ENCODE data around the gene GALNT17. TPM values are rescaled to one million over a fixed set of nuclear protein-coding genes. Genes with fewer than 3 reads are reported as not detected.

GALNT17 gene
- total RNA-seq, 1 donor = 0.36 TPM

DNA sequence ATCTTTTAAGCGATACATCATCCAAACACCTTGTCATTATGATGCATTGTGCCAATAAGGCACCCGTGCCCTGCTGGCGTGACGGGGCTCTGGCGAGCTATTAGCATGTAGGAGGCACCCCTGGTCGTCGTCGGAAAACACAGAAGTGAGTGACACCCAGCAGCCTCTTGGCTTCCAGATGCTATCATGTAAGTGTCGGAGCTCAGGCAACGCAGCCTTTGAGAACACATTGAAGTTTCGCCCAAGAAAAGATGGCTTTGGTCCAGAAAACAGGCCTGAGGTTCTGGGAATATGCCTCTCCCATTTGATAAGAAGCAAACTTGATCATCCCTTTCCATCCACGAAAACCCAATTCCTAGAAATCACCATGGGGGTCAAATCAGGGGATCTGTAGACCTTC lies 555.3 kb downstream of the GALNT17 start:
- Histone ChIP-seq H3K27me3 (ENCODE audit: insufficient read depth, low read length) (no peaks in the 10 kb centered on the region), H3K79me2 (ENCODE audit: insufficient read depth, low read length) (no peaks in the 10 kb centered on the region), H3K4me2 (ENCODE audit: insufficient read depth, low read length) (no peak overlapping the region), H4K20me1 (ENCODE audit: insufficient read depth, low read length) (no peaks in the 10 kb centered on the region), H3K9me3 (ENCODE audit: low read depth, low read length) (no peaks in the 10 kb centered on the region), H2AFZ (ENCODE audit: low read length) (no peak overlapping the region), H3K36me3 (ENCODE audit: insufficient read depth, low read length) (no peaks in the 10 kb centered on the region), H3K4me1 (ENCODE audit: insufficient read depth, low read length) (no peaks in the 10 kb centered on the region), H3K4me3 (ENCODE audit: insufficient read depth, low read length) (no peak overlapping the region), H3K27ac (ENCODE audit: low read depth, low read length) (no peak overlapping the region)
- TF ChIP-seq, protein P1, sequence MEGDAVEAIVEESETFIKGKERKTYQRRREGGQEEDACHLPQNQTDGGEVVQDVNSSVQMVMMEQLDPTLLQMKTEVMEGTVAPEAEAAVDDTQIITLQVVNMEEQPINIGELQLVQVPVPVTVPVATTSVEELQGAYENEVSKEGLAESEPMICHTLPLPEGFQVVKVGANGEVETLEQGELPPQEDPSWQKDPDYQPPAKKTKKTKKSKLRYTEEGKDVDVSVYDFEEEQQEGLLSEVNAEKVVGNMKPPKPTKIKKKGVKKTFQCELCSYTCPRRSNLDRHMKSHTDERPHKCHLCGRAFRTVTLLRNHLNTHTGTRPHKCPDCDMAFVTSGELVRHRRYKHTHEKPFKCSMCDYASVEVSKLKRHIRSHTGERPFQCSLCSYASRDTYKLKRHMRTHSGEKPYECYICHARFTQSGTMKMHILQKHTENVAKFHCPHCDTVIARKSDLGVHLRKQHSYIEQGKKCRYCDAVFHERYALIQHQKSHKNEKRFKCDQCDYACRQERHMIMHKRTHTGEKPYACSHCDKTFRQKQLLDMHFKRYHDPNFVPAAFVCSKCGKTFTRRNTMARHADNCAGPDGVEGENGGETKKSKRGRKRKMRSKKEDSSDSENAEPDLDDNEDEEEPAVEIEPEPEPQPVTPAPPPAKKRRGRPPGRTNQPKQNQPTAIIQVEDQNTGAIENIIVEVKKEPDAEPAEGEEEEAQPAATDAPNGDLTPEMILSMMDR (IDR thresholded peaks at IDR 0.05; ENCODE audit: extremely low read depth, low read depth, low read length) = no peak
- no peak for DNase-seq (ENCODE audit: insufficient read length, low spot score, missing footprints)

DNA sequence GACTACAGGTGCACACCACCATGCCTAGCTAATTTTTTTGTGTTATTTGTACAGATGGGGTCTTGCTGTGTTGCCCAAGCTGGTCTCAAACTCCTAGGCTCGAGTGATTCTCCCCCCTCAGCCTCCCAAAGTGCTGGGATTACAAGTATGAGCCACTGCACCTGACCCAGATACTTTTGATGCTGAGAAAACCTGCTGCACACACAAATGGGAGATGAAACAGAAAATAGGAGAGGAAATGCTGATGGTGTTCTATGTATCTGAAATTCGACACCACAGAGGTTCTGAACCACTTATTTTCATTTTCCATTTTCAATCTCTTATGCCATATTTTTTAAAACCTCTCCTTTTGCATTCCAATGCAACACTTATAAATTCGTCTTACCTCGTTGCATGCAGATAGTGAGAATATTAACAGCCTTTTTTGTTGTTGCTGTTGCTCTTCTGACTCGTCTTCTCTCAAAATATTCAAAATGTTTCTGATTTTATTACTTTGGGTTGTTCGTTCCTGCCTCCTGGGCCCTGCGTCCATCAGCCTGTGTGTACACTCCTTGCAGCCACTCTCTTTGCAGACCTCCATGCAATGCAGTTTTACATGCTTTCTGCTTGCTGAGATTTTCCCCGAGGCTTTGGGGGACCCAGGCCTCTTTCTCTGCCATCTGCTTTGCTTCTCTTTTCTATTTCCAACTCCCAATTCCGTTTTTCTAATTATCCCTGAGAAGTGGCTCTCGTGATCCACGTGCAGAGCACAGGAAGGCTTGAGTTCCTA lies 556.1 kb downstream of the GALNT17 start:
- DNase-seq (ENCODE audit: insufficient read length, low spot score, missing footprints) = no peak
- Histone ChIP-seq H3K27ac (ENCODE audit: low read depth, low read length) (no peak overlapping the region), H2AFZ (ENCODE audit: low read length) (no peak overlapping the region), H3K27me3 (ENCODE audit: insufficient read depth, low read length) (no peaks in the 10 kb centered on the region), H3K79me2 (ENCODE audit: insufficient read depth, low read length) (no peaks in the 10 kb centered on the region), H3K36me3 (ENCODE audit: insufficient read depth, low read length) (no peaks in the 10 kb centered on the region), H3K4me3 (ENCODE audit: insufficient read depth, low read length) (no peak overlapping the region), H3K9me3 (ENCODE audit: low read depth, low read length) (no peaks in the 10 kb centered on the region), H3K4me1 (ENCODE audit: insufficient read depth, low read length) (no peaks in the 10 kb centered on the region), H4K20me1 (ENCODE audit: insufficient read depth, low read length) (no peaks in the 10 kb centered on the region), H3K4me2 (ENCODE audit: insufficient read depth, low read length) (no peak overlapping the region)
- TF ChIP-seq, protein P1 (IDR thresholded peaks at IDR 0.05; ENCODE audit: extremely low read depth, low read depth, low read length) = no peak

DNA sequence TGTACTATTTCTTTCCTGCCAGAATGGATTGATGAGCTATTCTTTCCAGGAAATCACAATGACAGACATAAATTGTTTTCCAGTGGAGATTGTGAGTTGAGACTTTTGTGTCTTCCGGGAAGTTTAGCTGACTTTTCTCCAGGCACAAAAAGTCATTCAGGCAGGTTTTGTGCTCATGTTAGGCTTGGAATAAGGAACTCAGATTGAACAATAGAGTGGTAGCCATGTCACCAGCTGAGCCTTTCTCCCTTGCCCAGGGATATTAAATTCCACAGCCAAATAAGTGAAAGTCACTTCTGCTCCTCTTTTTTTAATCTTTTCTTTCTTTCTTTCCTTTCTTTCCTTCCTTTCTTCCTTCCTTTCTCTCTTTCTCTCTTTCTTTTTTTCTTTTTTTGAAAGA lies 559.6 kb downstream of the GALNT17 start:
- no peaks in the 10 kb centered on the region for H3K4me1 ChIP-seq (ENCODE audit: insufficient read depth, low read length)
- TF ChIP-seq, protein P1 (IDR thresholded peaks at IDR 0.05; ENCODE audit: extremely low read depth, low read depth, low read length) = no peak
- no peak overlapping the region for H3K4me2 ChIP-seq (ENCODE audit: insufficient read depth, low read length)

DNA sequence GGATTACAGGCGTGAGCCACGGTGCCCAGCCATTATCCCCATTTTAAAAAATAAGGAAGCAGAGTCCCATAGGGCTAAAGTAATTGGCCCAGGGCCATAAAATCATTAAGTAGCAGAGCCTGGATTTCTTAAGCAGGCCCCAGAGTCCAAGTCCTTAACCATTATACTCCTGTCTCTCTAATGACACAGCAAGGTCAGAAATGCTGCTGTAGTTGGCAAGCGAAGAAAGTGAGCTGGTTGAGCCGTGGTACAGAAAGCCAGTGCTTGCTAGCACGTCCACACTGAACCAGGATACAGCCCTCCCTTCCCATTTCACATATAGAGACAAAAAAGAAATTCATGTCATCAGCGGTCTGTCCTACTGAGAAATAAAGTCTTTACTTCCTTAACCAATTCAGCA lies 562.7 kb downstream of the GALNT17 start:
- Histone ChIP-seq H4K20me1 (ENCODE audit: insufficient read depth, low read length) (no peaks in the 10 kb centered on the region), H3K4me1 (ENCODE audit: insufficient read depth, low read length) (no peaks in the 10 kb centered on the region), H3K79me2 (ENCODE audit: insufficient read depth, low read length) (no peaks in the 10 kb centered on the region), H3K4me3 (ENCODE audit: insufficient read depth, low read length) (no peak overlapping the region), H3K27me3 (ENCODE audit: insufficient read depth, low read length) (no peaks in the 10 kb centered on the region), H3K27ac (ENCODE audit: low read depth, low read length) (no peak overlapping the region), H2AFZ (ENCODE audit: low read length) (no peak overlapping the region), H3K4me2 (ENCODE audit: insufficient read depth, low read length) (no peak overlapping the region), H3K9me3 (ENCODE audit: low read depth, low read length) (no peaks in the 10 kb centered on the region), H3K36me3 (ENCODE audit: insufficient read depth, low read length) (no peaks in the 10 kb centered on the region)
- TF ChIP-seq, protein P1 (IDR thresholded peaks at IDR 0.05; ENCODE audit: extremely low read depth, low read depth, low read length) = no peak
- no peak for DNase-seq (ENCODE audit: insufficient read length, low spot score, missing footprints)

More for the DNA sequence above, 559.6 kb downstream of the GALNT17 start:
- Histone ChIP-seq H4K20me1 (ENCODE audit: insufficient read depth, low read length) (no peaks in the 10 kb centered on the region), H3K36me3 (ENCODE audit: insufficient read depth, low read length) (no peaks in the 10 kb centered on the region), H3K27me3 (ENCODE audit: insufficient read depth, low read length) (no peaks in the 10 kb centered on the region), H2AFZ (ENCODE audit: low read length) (no peak overlapping the region), H3K27ac (ENCODE audit: low read depth, low read length) (no peak overlapping the region), H3K4me3 (ENCODE audit: insufficient read depth, low read length) (no peak overlapping the region), H3K9me3 (ENCODE audit: low read depth, low read length) (no peaks in the 10 kb centered on the region), H3K79me2 (ENCODE audit: insufficient read depth, low read length) (no peaks in the 10 kb centered on the region)
- DNase-seq (ENCODE audit: insufficient read length, low spot score, missing footprints) = no peak
